Measurements from ENCODE around the gene ABO.
"Not testable (repeated sequence)": the region's sequence is repeated elsewhere in the genome, so short reads cannot be mapped to it uniquely, and the experiment has no call there.

Gene ABO

GRCh38 chr9:133251773-133252172, 23.2 kb downstream of the ABO start:
- H3K36me3 ChIP-seq (ENCODE audit: control insufficient read depth in 1 of 2, insufficient read depth in 2 of 2, low read length in 2 of 2) = no peaks in the 10 kb centered on the region
- H3K9me3 ChIP-seq (ENCODE audit: control insufficient read depth in 1 of 2, low read length in 2 of 2) = peaks cover 0 to 4% of the 10 kb centered on the region in 2 donors
- H3K4me1 ChIP-seq (ENCODE audit: control insufficient read depth in 1 of 2, insufficient read depth in 2 of 2, low read length in 2 of 2) = peaks cover 0 to 6% of the 10 kb centered on the region in 2 donors
- H3K4me3 ChIP-seq (ENCODE audit: low read depth in 1 of 2, low read length in 2 of 2) = no peak overlapping the region
- peak overlapping the region; percentile 68 for H3K27ac ChIP-seq (ENCODE audit: low read length)
- no peaks in the 10 kb centered on the region for H3K27me3 ChIP-seq (ENCODE audit: low read depth, low read length)

DNA sequence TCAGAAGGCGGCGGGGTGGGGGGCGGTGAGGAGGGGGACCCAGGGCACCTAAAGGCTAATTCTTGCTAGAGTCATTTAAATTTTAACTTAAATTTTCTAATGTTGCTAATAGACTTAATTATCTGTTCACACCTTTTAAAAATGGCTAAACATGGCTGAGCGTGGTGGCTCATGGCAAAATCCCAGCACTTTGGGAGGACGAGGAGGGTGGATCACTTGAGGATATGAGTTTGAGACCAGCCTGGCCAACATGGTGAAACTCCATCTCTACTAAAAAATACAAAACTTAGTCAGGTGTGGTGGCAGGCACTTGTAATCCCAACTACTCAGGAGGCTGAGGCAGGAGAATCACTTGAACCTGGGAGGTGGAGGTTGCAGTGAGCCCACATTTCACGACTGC, 23.8 kb downstream of the ABO start:
- H3K27me3 ChIP-seq (ENCODE audit: low read depth, low read length); H3K9me3 ChIP-seq (ENCODE audit: control insufficient read depth in 1 of 2, low read length in 2 of 2); H3K4me3 ChIP-seq (ENCODE audit: low read depth in 1 of 2, low read length in 2 of 2); H3K4me1 ChIP-seq (ENCODE audit: control insufficient read depth in 1 of 2, insufficient read depth in 2 of 2, low read length in 2 of 2); H3K36me3 ChIP-seq (ENCODE audit: control insufficient read depth in 1 of 2, insufficient read depth in 2 of 2, low read length in 2 of 2); H3K27ac ChIP-seq (ENCODE audit: low read length): not testable (repeated sequence)

DNA sequence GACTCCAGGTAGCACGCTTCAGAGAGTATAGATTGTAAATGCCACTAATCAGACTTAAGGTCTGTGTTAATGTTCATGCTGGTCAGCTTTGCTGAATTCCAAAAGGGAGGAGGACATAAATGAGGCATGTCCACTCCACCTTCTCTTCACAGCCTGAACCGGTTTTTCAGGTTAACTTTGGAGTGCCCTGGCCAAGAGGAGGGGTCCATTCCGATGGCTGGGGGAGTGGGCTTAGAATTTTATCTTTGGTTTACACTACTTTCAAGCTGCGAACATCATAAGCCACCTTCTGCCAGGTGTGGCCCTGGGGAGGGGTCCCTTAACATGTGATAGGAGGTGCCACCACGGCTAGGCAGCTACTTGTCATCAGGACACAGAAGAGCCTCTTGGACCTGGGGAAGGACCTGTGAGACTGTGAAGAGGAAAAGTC, 24.2 kb downstream of the ABO start:
- no peak overlapping the region for H3K27ac ChIP-seq (ENCODE audit: low read length)

DNA sequence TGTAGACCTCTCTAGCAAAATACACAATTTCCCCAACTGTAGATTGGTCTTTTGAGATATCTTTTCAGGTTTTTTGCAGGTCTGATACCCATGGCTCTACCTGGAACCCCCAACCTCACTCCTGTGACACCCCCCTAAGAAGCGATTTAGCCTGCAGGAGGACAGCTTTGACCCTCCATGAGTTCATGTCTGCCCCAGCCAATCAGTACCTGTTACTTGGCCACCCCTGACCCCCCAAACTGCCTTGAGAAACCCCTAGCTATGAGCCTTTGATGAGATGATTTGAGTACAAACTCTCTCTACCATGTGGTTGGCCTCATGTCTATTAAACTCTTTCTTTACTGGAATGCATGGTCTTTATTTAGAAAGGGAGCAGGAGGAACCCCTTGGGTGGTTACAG, 25.7 kb downstream of the ABO start:
- H3K27ac ChIP-seq (ENCODE audit: low read length) = no peak overlapping the region
- no peaks in the 10 kb centered on the region for H3K36me3 ChIP-seq (ENCODE audit: control insufficient read depth in 1 of 2, insufficient read depth in 2 of 2, low read length in 2 of 2)
- no peak overlapping the region for H3K4me3 ChIP-seq (ENCODE audit: low read depth in 1 of 2, low read length in 2 of 2)
- peaks cover 0 to 6% of the 10 kb centered on the region in 2 donors for H3K4me1 ChIP-seq (ENCODE audit: control insufficient read depth in 1 of 2, insufficient read depth in 2 of 2, low read length in 2 of 2)
- H3K27me3 ChIP-seq (ENCODE audit: low read depth, low read length) = no peaks in the 10 kb centered on the region
- H3K9me3 ChIP-seq (ENCODE audit: control insufficient read depth in 1 of 2, low read length in 2 of 2) = peaks cover 0 to 4% of the 10 kb centered on the region in 2 donors

More for the DNA sequence above, 24.2 kb downstream of the ABO start:
- Histone ChIP-seq H3K27me3 (ENCODE audit: low read depth, low read length) (no peaks in the 10 kb centered on the region), H3K4me1 (ENCODE audit: control insufficient read depth in 1 of 2, insufficient read depth in 2 of 2, low read length in 2 of 2) (peaks cover 0 to 6% of the 10 kb centered on the region in 2 donors), H3K4me3 (ENCODE audit: low read depth in 1 of 2, low read length in 2 of 2) (no peak overlapping the region), H3K9me3 (ENCODE audit: control insufficient read depth in 1 of 2, low read length in 2 of 2) (peaks cover 0 to 4% of the 10 kb centered on the region in 2 donors), H3K36me3 (ENCODE audit: control insufficient read depth in 1 of 2, insufficient read depth in 2 of 2, low read length in 2 of 2) (no peaks in the 10 kb centered on the region)

- no peaks in the 10 kb centered on the region for H3K27me3 ChIP-seq (ENCODE audit: low read depth, low read length)
Measured at GRCh38 chr9:133248726-133249295, 26.2 kb downstream of the ABO start.

DNA sequence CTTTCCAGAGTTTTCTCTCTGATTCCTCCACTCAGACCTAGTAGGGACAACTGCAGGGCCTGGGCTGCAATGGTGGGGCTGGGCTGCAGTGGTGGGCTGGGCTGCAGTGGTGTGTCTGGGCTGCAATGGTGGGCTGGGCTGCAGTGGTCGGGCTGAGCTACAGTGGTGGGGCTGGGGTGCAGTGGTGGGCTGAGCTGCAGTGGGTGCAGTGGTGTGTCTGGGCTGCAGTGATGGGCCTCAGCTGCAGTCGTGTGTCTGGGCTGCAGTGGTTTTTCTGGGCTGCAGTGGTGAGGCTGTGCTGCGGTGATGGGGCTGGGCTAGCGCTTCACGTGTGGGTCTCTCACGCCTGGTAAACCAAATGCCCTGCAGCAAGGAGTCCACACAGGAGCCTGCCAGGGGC, 27.4 kb downstream of the ABO start:
- Histone ChIP-seq H3K27me3 (ENCODE audit: low read depth, low read length) (no peaks in the 10 kb centered on the region), H3K36me3 (ENCODE audit: control insufficient read depth in 1 of 2, insufficient read depth in 2 of 2, low read length in 2 of 2) (no peaks in the 10 kb centered on the region), H3K4me1 (ENCODE audit: control insufficient read depth in 1 of 2, insufficient read depth in 2 of 2, low read length in 2 of 2) (no peaks in the 10 kb centered on the region), H3K9me3 (ENCODE audit: control insufficient read depth in 1 of 2, low read length in 2 of 2) (no peaks in the 10 kb centered on the region), H3K27ac (ENCODE audit: low read length) (no peak overlapping the region), H3K4me3 (ENCODE audit: low read depth in 1 of 2, low read length in 2 of 2) (no peak overlapping the region)

More at GRCh38 chr9:133248726-133249295, 26.2 kb downstream of the ABO start:
- H3K9me3 ChIP-seq (ENCODE audit: control insufficient read depth in 1 of 2, low read length in 2 of 2) = peaks cover 0 to 2% of the 10 kb centered on the region in 2 donors
- H3K4me3 ChIP-seq (ENCODE audit: low read depth in 1 of 2, low read length in 2 of 2) = no peak overlapping the region
- no peaks in the 10 kb centered on the region for H3K36me3 ChIP-seq (ENCODE audit: control insufficient read depth in 1 of 2, insufficient read depth in 2 of 2, low read length in 2 of 2)
- peaks cover 0 to 6% of the 10 kb centered on the region in 2 donors for H3K4me1 ChIP-seq (ENCODE audit: control insufficient read depth in 1 of 2, insufficient read depth in 2 of 2, low read length in 2 of 2)
- no peak overlapping the region for H3K27ac ChIP-seq (ENCODE audit: low read length)

- no peaks in the 10 kb centered on the region for H3K36me3 ChIP-seq (ENCODE audit: control insufficient read depth in 1 of 2, insufficient read depth in 2 of 2, low read length in 2 of 2)
- H3K27ac ChIP-seq (ENCODE audit: low read length) = no peak overlapping the region
- H3K27me3 ChIP-seq (ENCODE audit: low read depth, low read length) = no peaks in the 10 kb centered on the region
- H3K4me3 ChIP-seq (ENCODE audit: low read depth in 1 of 2, low read length in 2 of 2) = no peak overlapping the region
- H3K9me3 ChIP-seq (ENCODE audit: control insufficient read depth in 1 of 2, low read length in 2 of 2) = no peaks in the 10 kb centered on the region
- H3K4me1 ChIP-seq (ENCODE audit: control insufficient read depth in 1 of 2, insufficient read depth in 2 of 2, low read length in 2 of 2) = no peaks in the 10 kb centered on the region
Measured at GRCh38 chr9:133246991-133247390, 28.0 kb downstream of the ABO start.

DNA sequence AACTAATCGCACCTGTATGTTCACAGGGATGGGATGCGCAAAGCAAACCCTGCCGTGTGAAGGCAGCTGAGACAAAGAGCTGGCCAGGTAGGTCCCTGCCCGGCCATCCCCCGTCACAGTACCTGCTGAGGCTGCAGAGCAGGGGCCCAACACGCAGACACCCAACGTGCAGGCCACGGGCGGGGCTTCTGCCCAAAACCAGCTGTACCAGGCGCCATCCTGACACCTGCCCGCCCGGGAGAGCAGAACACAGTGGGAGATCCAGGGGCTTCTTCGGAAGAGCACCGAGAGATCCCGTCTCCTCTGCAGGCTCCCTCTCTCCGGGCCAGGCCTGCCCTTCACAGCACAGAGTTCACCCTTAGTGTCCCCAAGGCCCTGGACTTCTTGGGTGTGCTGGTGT, 28.4 kb downstream of the ABO start:
- Histone ChIP-seq H3K27ac (ENCODE audit: low read length) (no peak overlapping the region), H3K27me3 (ENCODE audit: low read depth, low read length) (no peaks in the 10 kb centered on the region), H3K36me3 (ENCODE audit: control insufficient read depth in 1 of 2, insufficient read depth in 2 of 2, low read length in 2 of 2) (no peaks in the 10 kb centered on the region), H3K4me1 (ENCODE audit: control insufficient read depth in 1 of 2, insufficient read depth in 2 of 2, low read length in 2 of 2) (no peaks in the 10 kb centered on the region), H3K4me3 (ENCODE audit: low read depth in 1 of 2, low read length in 2 of 2) (no peak overlapping the region), H3K9me3 (ENCODE audit: control insufficient read depth in 1 of 2, low read length in 2 of 2) (no peaks in the 10 kb centered on the region)

DNA sequence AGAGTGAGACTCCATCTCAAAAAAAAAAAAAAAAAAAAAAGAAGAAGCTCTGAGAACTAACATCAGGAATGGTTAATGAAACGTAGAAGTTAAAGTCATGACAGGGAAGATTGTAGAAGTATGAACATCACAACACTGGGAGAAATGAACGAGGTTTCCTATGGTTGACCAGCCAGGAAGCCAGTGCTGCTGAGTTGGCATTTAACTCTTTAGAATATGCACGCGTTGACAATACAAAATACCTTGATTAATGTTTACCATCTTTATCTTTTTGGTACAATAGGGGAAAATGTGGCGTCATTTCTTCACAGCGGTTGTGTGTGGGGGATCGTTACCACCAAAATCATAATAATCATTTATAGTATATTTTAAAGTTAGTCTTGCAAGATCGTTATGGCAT, 32.0 kb downstream of the ABO start:
- Histone ChIP-seq H3K27ac (ENCODE audit: low read length) (no peak overlapping the region), H3K9me3 (ENCODE audit: control insufficient read depth in 1 of 2, low read length in 2 of 2) (no peaks in the 10 kb centered on the region), H3K4me3 (ENCODE audit: low read depth in 1 of 2, low read length in 2 of 2) (no peak overlapping the region), H3K27me3 (ENCODE audit: low read depth, low read length) (no peaks in the 10 kb centered on the region), H3K36me3 (ENCODE audit: control insufficient read depth in 1 of 2, insufficient read depth in 2 of 2, low read length in 2 of 2) (no peaks in the 10 kb centered on the region), H3K4me1 (ENCODE audit: control insufficient read depth in 1 of 2, insufficient read depth in 2 of 2, low read length in 2 of 2) (peaks cover 0 to 13% of the 10 kb centered on the region in 2 donors)

DNA sequence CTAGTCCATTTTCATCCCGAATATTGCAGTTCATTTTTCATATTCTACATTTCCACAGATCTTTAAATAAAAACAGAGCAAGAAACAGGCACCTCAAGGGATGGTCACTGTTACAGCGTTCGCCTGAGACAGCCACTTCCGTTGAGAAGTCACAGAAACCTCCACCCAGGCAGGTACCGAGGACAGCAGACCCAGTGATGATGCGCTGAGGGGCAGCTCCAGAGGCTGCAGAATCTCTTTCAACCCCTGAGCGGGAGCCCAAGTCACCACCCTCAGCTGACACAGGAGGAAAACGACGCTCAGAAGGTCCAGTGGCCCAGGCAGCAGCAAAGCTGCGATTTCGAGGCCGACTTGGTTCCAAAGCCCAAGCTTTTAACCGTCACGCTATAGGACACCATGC, 32.8 kb downstream of the ABO start:
- no peak overlapping the region for H3K27ac ChIP-seq (ENCODE audit: low read length)
- H3K36me3 ChIP-seq (ENCODE audit: control insufficient read depth in 1 of 2, insufficient read depth in 2 of 2, low read length in 2 of 2) = no peaks in the 10 kb centered on the region
- no peaks in the 10 kb centered on the region for H3K9me3 ChIP-seq (ENCODE audit: control insufficient read depth in 1 of 2, low read length in 2 of 2)
- H3K4me1 ChIP-seq (ENCODE audit: control insufficient read depth in 1 of 2, insufficient read depth in 2 of 2, low read length in 2 of 2) = peaks cover 4 to 13% of the 10 kb centered on the region in 2 donors
- H3K4me3 ChIP-seq (ENCODE audit: low read depth in 1 of 2, low read length in 2 of 2) = no peak overlapping the region
- H3K27me3 ChIP-seq (ENCODE audit: low read depth, low read length) = no peaks in the 10 kb centered on the region

- no peaks in the 10 kb centered on the region for H3K27me3 ChIP-seq (ENCODE audit: low read depth, low read length)
- H3K9me3 ChIP-seq (ENCODE audit: control insufficient read depth in 1 of 2, low read length in 2 of 2) = no peaks in the 10 kb centered on the region
- H3K27ac ChIP-seq (ENCODE audit: low read length) = no peak overlapping the region
- H3K4me1 ChIP-seq (ENCODE audit: control insufficient read depth in 1 of 2, insufficient read depth in 2 of 2, low read length in 2 of 2) = peaks cover 4 to 16% of the 10 kb centered on the region in 2 donors
- no peak overlapping the region for H3K4me3 ChIP-seq (ENCODE audit: low read depth in 1 of 2, low read length in 2 of 2)
- H3K36me3 ChIP-seq (ENCODE audit: control insufficient read depth in 1 of 2, insufficient read depth in 2 of 2, low read length in 2 of 2) = no peaks in the 10 kb centered on the region
Measured at GRCh38 chr9:133239533-133240090, 35.4 kb downstream of the ABO start.
